Kidney epithelial cell (primary cell): ENCODE data around the gene NME3. TPM values are rescaled to one million over a fixed set of nuclear protein-coding genes. Genes with fewer than 3 reads are reported as not detected.

Source experiments
- DNase-seq: peaks from one replicate; pipeline ENCODE4 v3.0.0-alpha.2; 2010; ENCODE audit warnings: low read depth
- H3K27me3 ChIP-seq: 2 replicates; pipeline ENCODE4 v1.6.0; 2011; ENCODE audit warnings: low read length; ENCODE audit not compliant: control insufficient read depth, insufficient read depth
- H3K36me3 ChIP-seq: 2 replicates; pipeline ENCODE4 v1.5.1; 2011; ENCODE audit warnings: low read length; ENCODE audit not compliant: control insufficient read depth, insufficient read depth
- H3K4me3 ChIP-seq: 2 replicates; pipeline ENCODE4 v1.5.1; 2011; ENCODE audit warnings: low read depth, mild to moderate bottlenecking, control low read depth, low read length
- CTCF ChIP-seq: IDR thresholded peaks from 2 replicates; pipeline ENCODE4 v1.5.1; 2011; ENCODE audit warnings: mild to moderate bottlenecking, moderate library complexity, low read length, control low read depth, inconsistent platforms; ENCODE audit not compliant: insufficient read depth, poor library complexity, severe bottlenecking
- total RNA-seq: library from RNA; depleted of rRNA; stranded (reverse); fragments of >200 nt; gene quantifications from 2 replicates; pipeline ENCODE4 v1.2.3, GENCODE V29; 2015

The NME3 gene
- total RNA-seq, 1 donor from 2014 or later: 44.9 TPM

GRCh38 chr16:1818204-1818872 lies 47.0 kb upstream of the NME3 start:
- Histone ChIP-seq H3K36me3 (peaks cover 1% of the 10 kb centered on the region), H3K27me3 (no peaks in the 10 kb centered on the region), H3K4me3 (no peak overlapping the region)
- no peak for DNase-seq
- no peak for TF ChIP-seq CTCF

GRCh38 chr16:1817716-1818115 lies 46.4 kb upstream of the NME3 start:
- DNase-seq: no peak
- Histone ChIP-seq H3K27me3 (no peaks in the 10 kb centered on the region), H3K4me3 (no peak overlapping the region), H3K36me3 (peaks cover 1% of the 10 kb centered on the region)
- no peak for TF ChIP-seq CTCF

GRCh38 chr16:1817276-1817589 lies 45.9 kb upstream of the NME3 start:
- H3K4me3 ChIP-seq: no peak overlapping the region
- no peak for DNase-seq
- H3K27me3 ChIP-seq: no peaks in the 10 kb centered on the region
- H3K36me3 ChIP-seq: peaks cover 1% of the 10 kb centered on the region
- no peak for TF ChIP-seq CTCF

GRCh38 chr16:1816396-1817275 lies 45.3 kb upstream of the NME3 start:
- no peak for TF ChIP-seq CTCF
- H3K36me3 ChIP-seq: peaks cover 1% of the 10 kb centered on the region
- no peak overlapping the region for H3K4me3 ChIP-seq
- no peaks in the 10 kb centered on the region for H3K27me3 ChIP-seq
- no peak for DNase-seq

GRCh38 chr16:1815461-1815860 lies 44.1 kb upstream of the NME3 start:
- no peak for TF ChIP-seq CTCF

More at GRCh38 chr16:1815461-1815860, 44.1 kb upstream of the NME3 start:
- no peak for DNase-seq
- H3K27me3 ChIP-seq: no peaks in the 10 kb centered on the region
- H3K36me3 ChIP-seq: peaks cover 1% of the 10 kb centered on the region
- no peak overlapping the region for H3K4me3 ChIP-seq
